22Rv1 (cell line): ENCODE measurements around the gene RBM33.

Experiments
- CTCF ChIP-seq: fragments of 450-650 bp; IDR thresholded peaks from 2 replicates; pipeline ENCODE4 v1.5.1; 2017; ENCODE audit warnings: mild to moderate bottlenecking
- ZFX ChIP-seq: fragments of 450-650 bp; IDR thresholded peaks from 2 replicates; pipeline ENCODE4 v1.6.1; 2017; ENCODE audit warnings: antibody characterized with exemption, borderline replicate concordance

- TF ChIP-seq CTCF (no peak), ZFX (no peak)
These were observed 146.8 kb downstream of the RBM33 start for GRCh38 chr7:155791214-155791737.
